HG02884 (cell line): ENCODE measurements around the gene KDM7A.
"Not testable (repeated sequence)": the region's sequence is repeated elsewhere in the genome, so short reads cannot be mapped to it uniquely, and the experiment has no call there.

Experiments
- ATAC-seq: cut with Tn5 transposase; IDR thresholded peaks from one replicate; pipeline ENCODE4 v1.9.1; 2021; ENCODE audit warnings: mild to moderate bottlenecking, moderate library complexity; ENCODE audit not compliant: unreplicated experiment

The KDM7A gene

GRCh38 chr7:140176811-140177702, at the start of gene KDM7A:
Gene KDM7A (minus strand): TSS chr7:140176983. CDS start chr7:140176937, 46 bp downstream.
- ATAC-seq = peak; percentile 57

GRCh38 chr7:140225562-140226249, 48.9 kb upstream of the KDM7A start:
- ATAC-seq = no peak

- no peak for ATAC-seq
Observed at GRCh38 chr7:140223515-140224221, 46.9 kb upstream of the KDM7A start.

GRCh38 chr7:140222814-140223213, 46.0 kb upstream of the KDM7A start:
- peak; percentile 62 for ATAC-seq

GRCh38 chr7:140219672-140220524, 43.1 kb upstream of the KDM7A start:
- ATAC-seq = no peak

GRCh38 chr7:140218656-140219055, 41.9 kb upstream of the KDM7A start:
- no peak for ATAC-seq

GRCh38 chr7:140217750-140218501, 41.1 kb upstream of the KDM7A start:
- no peak for ATAC-seq

- ATAC-seq = no peak
Observed at GRCh38 chr7:140215281-140215680, 38.5 kb upstream of the KDM7A start.

GRCh38 chr7:140214075-140214684, 37.4 kb upstream of the KDM7A start:
- peak; percentile 32 for ATAC-seq

GRCh38 chr7:140213684-140214074, 36.9 kb upstream of the KDM7A start:
- peak; percentile 25 for ATAC-seq

GRCh38 chr7:140212100-140212881, 35.5 kb upstream of the KDM7A start:
- peak; percentile 58 for ATAC-seq

- no peak for ATAC-seq
Observed at GRCh38 chr7:140211698-140212097, 34.9 kb upstream of the KDM7A start.

GRCh38 chr7:140209866-140210609, 33.3 kb upstream of the KDM7A start:
- ATAC-seq = peak; percentile 77

- no peak for ATAC-seq
Observed at GRCh38 chr7:140206616-140207389, 30.0 kb upstream of the KDM7A start.

GRCh38 chr7:140205600-140205999, 28.8 kb upstream of the KDM7A start:
- no peak for ATAC-seq

GRCh38 chr7:140203556-140203955, 26.8 kb upstream of the KDM7A start:
- no peak for ATAC-seq

GRCh38 chr7:140202942-140203341, 26.2 kb upstream of the KDM7A start:
- not testable (repeated sequence) for ATAC-seq
